ENCODE measurements around the gene GLRX.
"Not testable (repeated sequence)": the region's sequence is repeated elsewhere in the genome, so short reads cannot be mapped to it uniquely, and the experiment has no call there.

The GLRX gene

GRCh38 chr5:95822542-95823181 lies at the start of gene GLRX:
Gene GLRX, minus strand, starts transcription at chr5:95822726. Its CDS starts 64 bp downstream, at chr5:95822662.
- peaks cover 53% of the 10 kb centered on the region for H3K4me1 Mint-ChIP-seq (ENCODE audit: low read depth)
- H3K4me3 Mint-ChIP-seq: peak within 1 kb of the TSS; percentile 97
- H3K27me3 Mint-ChIP-seq (ENCODE audit: low read depth): no peaks in the 10 kb centered on the region

GRCh38 chr5:95871146-95871806 lies 48.8 kb upstream of the GLRX start:
- peaks cover 5% of the 10 kb centered on the region for H3K36me3 Mint-ChIP-seq (ENCODE audit: low read depth)
- peak overlapping the region; percentile 43 for H3K27ac Mint-ChIP-seq
- peaks cover 7% of the 10 kb centered on the region for H3K9me3 Mint-ChIP-seq
- H3K27me3 Mint-ChIP-seq (ENCODE audit: low read depth): no peaks in the 10 kb centered on the region
- peaks cover 36% of the 10 kb centered on the region for H3K4me1 Mint-ChIP-seq (ENCODE audit: low read depth)
- no peak overlapping the region for H3K4me3 Mint-ChIP-seq

More at GRCh38 chr5:95822542-95823181, at the start of gene GLRX:
- Mint-ChIP-seq H3K9me3 (no peaks in the 10 kb centered on the region), H3K27ac (peak within 1 kb of the TSS; percentile 94), H3K36me3 (ENCODE audit: low read depth) (peaks cover 9% of the 10 kb centered on the region)

GRCh38 chr5:95870105-95870672 lies 47.7 kb upstream of the GLRX start:
- peaks cover 7% of the 10 kb centered on the region for H3K9me3 Mint-ChIP-seq
- H3K4me3 Mint-ChIP-seq: peak overlapping the region; percentile 65
- H3K27me3 Mint-ChIP-seq (ENCODE audit: low read depth): no peaks in the 10 kb centered on the region
- H3K36me3 Mint-ChIP-seq (ENCODE audit: low read depth): peaks cover 5% of the 10 kb centered on the region
- peak overlapping the region; percentile 96 for H3K27ac Mint-ChIP-seq
- peaks cover 38% of the 10 kb centered on the region for H3K4me1 Mint-ChIP-seq (ENCODE audit: low read depth)

- not testable (repeated sequence) for H3K9me3 Mint-ChIP-seq; H3K36me3 Mint-ChIP-seq (ENCODE audit: low read depth); H3K27me3 Mint-ChIP-seq (ENCODE audit: low read depth)
- H3K4me1 Mint-ChIP-seq (ENCODE audit: low read depth): peaks cover 38% of the 10 kb centered on the region
- peak overlapping the region; percentile 79 for H3K27ac Mint-ChIP-seq
- H3K4me3 Mint-ChIP-seq: peak overlapping the region; percentile 34
Measured at GRCh38 chr5:95869173-95869855, 46.8 kb upstream of the GLRX start.

GRCh38 chr5:95868136-95868535 lies 45.6 kb upstream of the GLRX start:
- H3K4me3 Mint-ChIP-seq: no peak overlapping the region
- peaks cover 5% of the 10 kb centered on the region for H3K36me3 Mint-ChIP-seq (ENCODE audit: low read depth)
- H3K9me3 Mint-ChIP-seq: peaks cover 7% of the 10 kb centered on the region
- peaks cover 42% of the 10 kb centered on the region for H3K4me1 Mint-ChIP-seq (ENCODE audit: low read depth)
- no peak overlapping the region for H3K27ac Mint-ChIP-seq
- no peaks in the 10 kb centered on the region for H3K27me3 Mint-ChIP-seq (ENCODE audit: low read depth)

- Mint-ChIP-seq H3K4me3 (no peak overlapping the region), H3K27me3 (ENCODE audit: low read depth) (no peaks in the 10 kb centered on the region), H3K4me1 (ENCODE audit: low read depth) (peaks cover 50% of the 10 kb centered on the region), H3K36me3 (ENCODE audit: low read depth) (peaks cover 5% of the 10 kb centered on the region), H3K9me3 (peaks cover 7% of the 10 kb centered on the region), H3K27ac (no peak overlapping the region)
Measured at GRCh38 chr5:95866435-95867040, 44.0 kb upstream of the GLRX start.

GRCh38 chr5:95864944-95865504 lies 42.5 kb upstream of the GLRX start:
- Mint-ChIP-seq H3K4me1 (ENCODE audit: low read depth) (peaks cover 45% of the 10 kb centered on the region), H3K4me3 (no peak overlapping the region), H3K9me3 (peaks cover 7% of the 10 kb centered on the region), H3K27me3 (ENCODE audit: low read depth) (no peaks in the 10 kb centered on the region), H3K36me3 (ENCODE audit: low read depth) (peaks cover 5% of the 10 kb centered on the region), H3K27ac (no peak overlapping the region)

GRCh38 chr5:95864456-95864855 lies 41.9 kb upstream of the GLRX start:
- H3K4me1 Mint-ChIP-seq (ENCODE audit: low read depth): peaks cover 43% of the 10 kb centered on the region
- H3K36me3 Mint-ChIP-seq (ENCODE audit: low read depth): peaks cover 5% of the 10 kb centered on the region
- H3K27me3 Mint-ChIP-seq (ENCODE audit: low read depth): no peaks in the 10 kb centered on the region
- no peak overlapping the region for H3K27ac Mint-ChIP-seq
- H3K9me3 Mint-ChIP-seq: peaks cover 7% of the 10 kb centered on the region
- H3K4me3 Mint-ChIP-seq: no peak overlapping the region

GRCh38 chr5:95863383-95863757 lies 40.8 kb upstream of the GLRX start:
- H3K9me3 Mint-ChIP-seq: peaks cover 7% of the 10 kb centered on the region
- peaks cover 5% of the 10 kb centered on the region for H3K36me3 Mint-ChIP-seq (ENCODE audit: low read depth)
- peaks cover 44% of the 10 kb centered on the region for H3K4me1 Mint-ChIP-seq (ENCODE audit: low read depth)
- H3K27me3 Mint-ChIP-seq (ENCODE audit: low read depth): no peaks in the 10 kb centered on the region
- no peak overlapping the region for H3K4me3 Mint-ChIP-seq
- no peak overlapping the region for H3K27ac Mint-ChIP-seq

GRCh38 chr5:95862671-95863382 lies 40.3 kb upstream of the GLRX start:
- Mint-ChIP-seq H3K27ac (no peak overlapping the region), H3K4me1 (ENCODE audit: low read depth) (peaks cover 45% of the 10 kb centered on the region), H3K9me3 (peaks cover 4% of the 10 kb centered on the region), H3K36me3 (ENCODE audit: low read depth) (peaks cover 3% of the 10 kb centered on the region), H3K27me3 (ENCODE audit: low read depth) (no peaks in the 10 kb centered on the region), H3K4me3 (peak overlapping the region; percentile 6)

- H3K4me1 Mint-ChIP-seq (ENCODE audit: low read depth): peaks cover 45% of the 10 kb centered on the region
- H3K27ac Mint-ChIP-seq: peak overlapping the region; percentile 16
- H3K36me3 Mint-ChIP-seq (ENCODE audit: low read depth): no peaks in the 10 kb centered on the region
- peak overlapping the region; percentile 21 for H3K4me3 Mint-ChIP-seq
- H3K9me3 Mint-ChIP-seq: peaks cover under 1% of the 10 kb centered on the region
- no peaks in the 10 kb centered on the region for H3K27me3 Mint-ChIP-seq (ENCODE audit: low read depth)
Measured at GRCh38 chr5:95861864-95862561, 39.5 kb upstream of the GLRX start.

- no peaks in the 10 kb centered on the region for H3K36me3 Mint-ChIP-seq (ENCODE audit: low read depth)
- H3K27ac Mint-ChIP-seq: peak overlapping the region; percentile 45
- no peaks in the 10 kb centered on the region for H3K9me3 Mint-ChIP-seq
- H3K27me3 Mint-ChIP-seq (ENCODE audit: low read depth): no peaks in the 10 kb centered on the region
- peaks cover 45% of the 10 kb centered on the region for H3K4me1 Mint-ChIP-seq (ENCODE audit: low read depth)
- peak overlapping the region; percentile 16 for H3K4me3 Mint-ChIP-seq
Measured at GRCh38 chr5:95861221-95861863, 38.8 kb upstream of the GLRX start.

- no peaks in the 10 kb centered on the region for H3K36me3 Mint-ChIP-seq (ENCODE audit: low read depth)
- peaks cover 43% of the 10 kb centered on the region for H3K4me1 Mint-ChIP-seq (ENCODE audit: low read depth)
- peak overlapping the region; percentile 22 for H3K27ac Mint-ChIP-seq
Measured at GRCh38 chr5:95859661-95860060, 37.1 kb upstream of the GLRX start.

More at GRCh38 chr5:95859661-95860060, 37.1 kb upstream of the GLRX start:
- Mint-ChIP-seq H3K27me3 (ENCODE audit: low read depth) (no peaks in the 10 kb centered on the region), H3K4me3 (no peak overlapping the region), H3K9me3 (no peaks in the 10 kb centered on the region)
